GM12878 (cell line): ENCODE data around the gene PXMP4. TPM values are rescaled to one million over a fixed set of nuclear protein-coding genes. Genes with fewer than 3 reads are reported as not detected.

Experiments used
- ATAC-seq: fragments of 200-7000 bp; cut with Tn5 transposase; 3 replicates; pipeline ENCODE4 v1.9.1; 2020; ENCODE audit warnings: mild to moderate bottlenecking, moderate library complexity
- BruUV-seq: library from RNA; stranded (reverse); fragments of 400-500 nt; replicated peaks from 2 replicates; lab custom pipeline; 2021; lab: Mats Ljungman, UMichigan
- CTCF ChIA-PET: fragments of 300-600 bp; sonication (Branson Sonifier 250); formaldehyde crosslinking; extraction: SDS; loops from one replicate; lab custom pipeline; 2021; ENCODE audit warnings: inconsistent platforms; lab: Yijun Ruan, JAX
- POLR2A ChIA-PET: fragments of 350-600 bp; formaldehyde crosslinking; extraction: SDS; loops from one replicate; lab custom pipeline; 2021; ENCODE audit warnings: inconsistent platforms; lab: Charles Lee
- RAD21 ChIA-PET: fragments of 300-600 bp; sonication (Branson Sonifier 250); formaldehyde crosslinking; loops from one replicate; lab custom pipeline; 2023; ENCODE audit warnings: antibody characterized with exemption; ENCODE audit not compliant: unreplicated experiment; lab: Charles Lee
- SMC1A ChIA-PET: fragments of 300-600 bp; sonication (Branson Sonifier 250); formaldehyde crosslinking; loops from one replicate; lab custom pipeline; 2023; ENCODE audit not compliant: unreplicated experiment, uncharacterized antibody; lab: Charles Lee
- DNase-seq: peaks from one replicate; pipeline ENCODE4 v3.0.0-alpha.2; 2011; ENCODE audit warnings: low read depth, low spot score
- FAIRE-seq: peaks from 3 replicates; lab custom pipeline; 2011; peaks lifted over from hg19 to GRCh38; lab: Jason Lieb, UNC
- H2AFZ ChIP-seq: 2 replicates; pipeline ENCODE4 v1.6.0; 2011; ENCODE audit warnings: low read depth, low read length, control low read depth; ENCODE audit not compliant: control insufficient read depth
- H3K27ac ChIP-seq: 2 replicates; pipeline ENCODE4 v1.5.1; 2011; ENCODE audit warnings: control low read depth; ENCODE audit not compliant: control insufficient read depth, insufficient read depth
- H3K27me3 ChIP-seq, 2 experiments: replicated peaks in 1 of 2; 2 replicates each; pipeline versions ENCODE4 v1.6.0 to v1.6.1; 2011; ENCODE audit warnings: low read length in 1 of 2; ENCODE audit not compliant: control insufficient read depth in 2 of 2, insufficient read depth in 2 of 2
- H3K36me3 ChIP-seq, 2 experiments: 2 replicates each; pipeline ENCODE4 v1.5.1; 2011; ENCODE audit warnings: low read length in 1 of 2; ENCODE audit not compliant: control insufficient read depth in 2 of 2, insufficient read depth in 2 of 2
- H3K4me1 ChIP-seq: 2 replicates; pipeline ENCODE4 v1.6.1; 2011; ENCODE audit warnings: mild to moderate bottlenecking, low read length, moderate library complexity, mixed read lengths; ENCODE audit not compliant: control insufficient read depth, insufficient read depth
- H3K4me2 ChIP-seq: 2 replicates; pipeline ENCODE4 v1.6.0; 2011; ENCODE audit warnings: control low read depth; ENCODE audit not compliant: control insufficient read depth, insufficient read depth
- H3K4me3 ChIP-seq: fragments of 200-600 bp; sonication (generic); 2 replicates; pipeline ENCODE4 v1.5.1; 2016
- H3K79me2 ChIP-seq: 2 replicates; pipeline ENCODE4 v1.6.0; 2011; ENCODE audit warnings: low read length; ENCODE audit not compliant: control insufficient read depth, insufficient read depth
- H3K9ac ChIP-seq: 2 replicates; pipeline ENCODE4 v1.8.0; 2011; ENCODE audit warnings: low read length, control low read depth, mixed read lengths; ENCODE audit not compliant: control insufficient read depth, insufficient read depth
- H3K9me3 ChIP-seq: replicated peaks from 3 replicates; pipeline ENCODE4 v1.5.1; 2011; ENCODE audit warnings: mild to moderate bottlenecking, low read length; ENCODE audit not compliant: control insufficient read depth, insufficient read depth
- H4K20me1 ChIP-seq: 2 replicates; pipeline ENCODE4 v1.6.0; 2011; ENCODE audit not compliant: control insufficient read depth, insufficient read depth
- BACH1 ChIP-seq: fragments of 450-650 bp; IDR thresholded peaks from 2 replicates; pipeline ENCODE4 v1.6.1; 2017; ENCODE audit warnings: mild to moderate bottlenecking, borderline replicate concordance
- BRCA1 ChIP-seq: IDR thresholded peaks from 2 replicates; pipeline ENCODE4 v1.6.1; 2011; ENCODE audit warnings: low read depth, low read length, improper control_type of control experiment
- HDGF ChIP-seq: fragments of 450-650 bp; IDR thresholded peaks from 2 replicates; pipeline ENCODE4 v1.6.1; 2016; ENCODE audit warnings: antibody characterized with exemption
- MEF2B ChIP-seq: fragments of 450-650 bp; IDR thresholded peaks from 2 replicates; pipeline ENCODE4 v1.6.1; 2018; ENCODE audit warnings: mild to moderate bottlenecking, moderate library complexity; ENCODE audit not compliant: partially characterized antibody, poor library complexity, severe bottlenecking
- PAX5 ChIP-seq: IDR thresholded peaks from 2 replicates; pipeline ENCODE4 v1.6.1; 2011; ENCODE audit warnings: low read depth, low read length, borderline replicate concordance
- PBX3 ChIP-seq: IDR thresholded peaks from 2 replicates; pipeline ENCODE4 v1.6.1; 2011; ENCODE audit warnings: mild to moderate bottlenecking, low read depth, low read length, moderate library complexity; ENCODE audit not compliant: insufficient replicate concordance
- PML ChIP-seq: IDR thresholded peaks from 2 replicates; pipeline ENCODE4 v1.6.1; 2012; ENCODE audit warnings: low read length, inconsistent platforms
- SUZ12 ChIP-seq: fragments of 200-600 bp; sonication (generic); IDR thresholded peaks from one replicate; pipeline ENCODE4 v1.6.1; 2018; ENCODE audit warnings: antibody characterized with exemption, mild to moderate bottlenecking; ENCODE audit not compliant: unreplicated experiment
- WRNIP1 ChIP-seq: IDR thresholded peaks from 2 replicates; pipeline ENCODE4 v1.6.1; 2011; ENCODE audit warnings: low read depth, low read length, improper control_type of control experiment, borderline replicate concordance
- WGBS: methylation state at CpG from one replicate; pipeline ENCODE4 v1.1.6; 2016; ENCODE audit warnings: low lambda C conversion rate; ENCODE audit not compliant: insufficient replicate concordance, insufficient coverage; ENCODE audit errors: missing lambda C conversion rate; 5-methylcytosine and 5-hydroxymethylcytosine counted together
- in situ Hi-C: fragments of 300-500 bp; cut with MboI; formaldehyde crosslinking; loops from 9 replicates; pipeline ENCODE4 v1.14.3; 2018; ENCODE audit warnings: mixed read lengths
- intact Hi-C: fragments of 100-400 bp; cut with micrococcal nuclease; formaldehyde crosslinking; loops from one replicate; pipeline ENCODE4 v1.14.2; 2022; ENCODE audit not compliant: unreplicated experiment
- polyA plus RNA-seq, 11 experiments: library from polyadenylated mRNA; depleted of rRNA in 4 of 11; unstranded in 6 of 11; stranded (reverse) in 5 of 11; fragments of >200 nt; fragmentation: Nextera tagmentation in 4 of 11; fragmentation: Illumina TruSeq in 1 of 11; extraction: Ambion mirVana in 4 of 11; extraction: Trizol in 1 of 11; gene quantifications; 1 replicate in 1 of 11; 2 replicates in 10 of 11; pipeline versions ENCODE4 v1.2.1 to v1.2.3, GENCODE V29; 2011 to 2016; ENCODE audit warnings: inconsistent platforms in 2 of 11, missing spikeins in 2 of 11, low read depth in 1 of 11
- total RNA-seq, 4 experiments: library from RNA; depleted of rRNA in 3 of 4; stranded (reverse); fragments of >200 nt in 3 of 4; fragmentation: Illumina TruSeq in 1 of 4; extraction: Trizol in 1 of 4; gene quantifications; 2 replicates each; pipeline versions ENCODE4 v1.2.1 to v1.2.3, GENCODE V29; 2013 to 2021

The PXMP4 gene
- total and polyA plus RNA-seq, 10 of the 15 experiments (the other 5 are each of a cell fraction or from before 2014, with no cell fraction given), result 3.6 to 19.2 (median 8.6) TPM

GRCh38 chr20:33664762-33665144 is 55.4 kb downstream of the PXMP4 start (continued):
- no peak for TF ChIP-seq PBX3
- no peak for TF ChIP-seq BRCA1
- no peak for TF ChIP-seq PML
- no peak for TF ChIP-seq SUZ12
- TF ChIP-seq WRNIP1, result no peak
- no peak for TF ChIP-seq MEF2B
- TF ChIP-seq, all 136 proteins: peak for 0

DNA sequence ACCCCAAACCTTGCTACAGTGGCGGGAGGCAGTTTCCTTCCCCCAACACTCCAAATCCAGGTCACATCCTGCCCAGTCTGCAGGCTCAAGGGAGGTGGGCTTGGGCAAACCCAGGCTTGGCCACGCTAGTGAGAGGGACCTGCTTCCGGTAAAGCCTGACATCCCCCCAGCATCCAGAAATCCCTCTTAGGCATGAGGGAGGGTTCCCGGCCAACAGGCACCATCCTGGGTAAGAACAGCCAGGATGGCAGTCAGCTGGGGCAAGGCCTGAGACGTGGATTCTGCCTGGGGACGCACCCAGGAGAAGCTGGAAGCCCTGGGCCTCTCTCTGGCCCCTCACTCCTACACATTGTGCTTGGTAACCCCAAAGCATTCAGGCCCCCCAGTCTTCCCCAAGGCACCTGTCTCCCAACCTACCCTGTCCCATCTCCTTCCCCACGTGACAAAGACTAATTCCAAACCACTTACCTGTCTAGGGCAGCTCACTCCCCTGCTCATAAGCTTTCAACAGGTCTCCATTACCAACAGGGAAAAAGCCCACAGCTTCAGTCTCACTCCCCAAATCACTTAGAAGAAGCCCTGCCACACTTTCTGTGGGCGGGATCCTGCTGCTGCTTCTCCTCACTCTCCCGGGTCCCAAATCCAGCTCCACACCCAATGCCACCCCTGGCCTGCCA is 55.9 kb downstream of the PXMP4 start:
- Histone ChIP-seq H3K4me3 (peak overlapping the region; percentile 87), H3K27me3 (no peaks in the 10 kb centered on the region), H3K4me2 (peak overlapping the region; percentile 99), H3K9ac (peak overlapping the region; percentile 91), H2AFZ (peak overlapping the region; percentile 91), H3K36me3 (no peaks in the 10 kb centered on the region), H3K9me3 (no peaks in the 10 kb centered on the region), H3K27ac (peak overlapping the region; percentile 88), H4K20me1 (peaks cover 4% of the 10 kb centered on the region; the same call in 1 of the 2 replicates), H3K4me1 (peaks cover 29% of the 10 kb centered on the region), H3K79me2 (peaks cover 2% of the 10 kb centered on the region)
- 47% methylated on average over 8 of the region's 9 CpGs for WGBS
- BruUV-seq, result TSS peak; percentile 83
- FAIRE-seq (no peak), ATAC-seq (no peak), DNase-seq (no peak)
- ChIA-PET RAD21 (interaction anchor here (1.0 to 2.2 kb wide), 6 partner anchors 12 to 206 kb away, joined by 3 to 10 read pairs (median 6); partner anchors contain the start of genes CBFA2T2 and ZNF341), SMC1A (interaction anchor here (0.6 to 1.6 kb wide), 5 partner anchors 11 to 265 kb away, joined by 3 to 4 read pairs (median 4); no protein-coding TSS in a partner anchor), POLR2A (interaction anchor here (0.9 to 2.4 kb wide), 5 partner anchors 11 to 174 kb away, joined by 3 to 9 read pairs (median 3); partner anchors contain the start of genes CBFA2T2 and PXMP4), CTCF (interaction anchor here (0.6 to 3.2 kb wide), 8 partner anchors 11 to 219 kb away, joined by 3 to 20 read pairs (median 3); no protein-coding TSS in a partner anchor)
- in situ Hi-C loops, result no loop called here
- TF ChIP-seq BACH1, result no peak
- TF ChIP-seq PAX5, result 0 out of 2 replicates have a peak, but pooled peaks have one; percentile 3
- TF ChIP-seq HDGF, result peak; percentile 55; the same call in 1 of the 2 replicates
- intact Hi-C loops, result loop anchor here (1.0 to 10.0 kb wide), 2 partner anchors 25 to 461 kb away; no protein-coding TSS in a partner anchor
